HG02973 (cell line): ENCODE data around the gene OTUD1.

Source experiments
- ATAC-seq: cut with Tn5 transposase; IDR thresholded peaks from one replicate; pipeline ENCODE4 v1.9.1; 2021; ENCODE audit warnings: moderate library complexity; ENCODE audit not compliant: unreplicated experiment

OTUD1 gene

GRCh38 chr10:23421397-23421796 is 17.5 kb upstream of the OTUD1 start:
- ATAC-seq, result no peak

GRCh38 chr10:23422003-23422411 is 16.9 kb upstream of the OTUD1 start:
- ATAC-seq, result no peak

GRCh38 chr10:23432166-23432565 is 6.7 kb upstream of the OTUD1 start:
- ATAC-seq, result no peak

- ATAC-seq, result no peak
Observed at GRCh38 chr10:23432639-23433038, 6.2 kb upstream of the OTUD1 start.

- ATAC-seq, result no peak
Observed at GRCh38 chr10:23433701-23434100, 5.2 kb upstream of the OTUD1 start.

- ATAC-seq, result no peak
Observed at GRCh38 chr10:23435378-23435777, 3.5 kb upstream of the OTUD1 start.

GRCh38 chr10:23436983-23437382 is 1.9 kb upstream of the OTUD1 start:
- no peak for ATAC-seq

- ATAC-seq, result no peak
Observed at GRCh38 chr10:23437963-23438546, 820 bp upstream of the OTUD1 start.

- peak; percentile 9 for ATAC-seq
Observed at GRCh38 chr10:23439452-23439960, 631 bp downstream of the OTUD1 start.

- peak; percentile 14 for ATAC-seq
Observed at GRCh38 chr10:23439961-23440889, 1.4 kb downstream of the OTUD1 start.

- ATAC-seq, result no peak
Observed at GRCh38 chr10:23441251-23441650, 2.4 kb downstream of the OTUD1 start.

GRCh38 chr10:23442936-23443335 is 4.1 kb downstream of the OTUD1 start:
- ATAC-seq, result no peak

- no peak for ATAC-seq
Observed at GRCh38 chr10:23445591-23445990, 6.7 kb downstream of the OTUD1 start.

- ATAC-seq, result no peak
Observed at GRCh38 chr10:23448323-23448722, 9.4 kb downstream of the OTUD1 start.

- peak; percentile 89 for ATAC-seq
Observed at GRCh38 chr10:23448802-23449570, 10.1 kb downstream of the OTUD1 start.

- no peak for ATAC-seq
Observed at GRCh38 chr10:23452033-23452655, 13.3 kb downstream of the OTUD1 start.

GRCh38 chr10:23453465-23453864 is 14.6 kb downstream of the OTUD1 start:
- no peak for ATAC-seq

- no peak for ATAC-seq
Observed at GRCh38 chr10:23457632-23458417, 18.9 kb downstream of the OTUD1 start.

GRCh38 chr10:23459308-23459939 is 20.5 kb downstream of the OTUD1 start:
- no peak for ATAC-seq

- no peak for ATAC-seq
Observed at GRCh38 chr10:23461557-23461956, 22.7 kb downstream of the OTUD1 start.
